ENCODE data around the gene PPP6R1. TPM values are rescaled to one million over a fixed set of nuclear protein-coding genes. Genes with fewer than 3 reads are reported as not detected.
"Not testable (repeated sequence)": the region's sequence is repeated elsewhere in the genome, so short reads cannot be mapped to it uniquely, and the experiment has no call there.

The PPP6R1 gene
- total RNA-seq, 1 experiment from 2014 or later = 172 TPM

GRCh38 chr19:55225415-55225958 is 33.3 kb downstream of the PPP6R1 start:
- H3K4me1 ChIP-seq (ENCODE audit: control insufficient read depth, insufficient read depth, low read length) = peaks cover 17% of the 10 kb centered on the region; the same call in 1 of the 2 replicates
- BruUV-seq (replicated peaks) = no TSS peak
- ATAC-seq (no peak), DNase-seq (ENCODE audit: low read depth, low spot score) (no peak)
- in situ Hi-C loops (cut with HindIII; ENCODE audit: low pct_unique_long_range_greater_than_20kb, low sequenced_read_pairs) = no loop called here
- intact Hi-C loops (cut with micrococcal nuclease; ENCODE audit: unreplicated experiment) = no loop called here
- TF ChIP-seq REST (IDR thresholded peaks at IDR 0.05; ENCODE audit: insufficient read depth in 1 of 2, low read depth in 2 of 2, low read length in 1 of 2) (no peak), TCF7L2 (IDR thresholded peaks at IDR 0.05; ENCODE audit: low read depth, low read length) (no peak), CTCF (IDR thresholded peaks at IDR 0.05) (no peak), POLR2AphosphoS5 (IDR thresholded peaks at IDR 0.05; ENCODE audit: low read depth, low read length) (no peak)
- H3K27ac ChIP-seq (ENCODE audit: low read length) = no peak overlapping the region
- no peaks in the 10 kb centered on the region for H3K27me3 ChIP-seq (ENCODE audit: control insufficient read depth, insufficient read depth, low read length)
- ChIA-PET POLR2A (interaction anchor here (0.7 kb wide), 1 partner anchor 143 kb away, joined by 3 read pairs; no protein-coding TSS in a partner anchor), CTCF (no interaction called here)
- H3K36me3 ChIP-seq (ENCODE audit: control insufficient read depth, insufficient read depth, low read length) = peaks cover 4% of the 10 kb centered on the region; the same call in 1 of the 2 replicates
- H3K4me3 ChIP-seq (ENCODE audit: low read depth in 2 of 2, low read length in 2 of 2) = no peak overlapping the region
- H3K9me3 ChIP-seq (ENCODE audit: control insufficient read depth, insufficient read depth, low read depth, low read length) = no peaks in the 10 kb centered on the region

- in situ Hi-C loops (cut with HindIII; ENCODE audit: low pct_unique_long_range_greater_than_20kb, low sequenced_read_pairs); BruUV-seq (replicated peaks); H3K27me3 ChIP-seq (ENCODE audit: control insufficient read depth, insufficient read depth, low read length); intact Hi-C loops (cut with micrococcal nuclease; ENCODE audit: unreplicated experiment); ATAC-seq; DNase-seq (ENCODE audit: low read depth, low spot score); H3K27ac ChIP-seq (ENCODE audit: low read length); H3K4me3 ChIP-seq (ENCODE audit: low read depth in 2 of 2, low read length in 2 of 2); H3K9me3 ChIP-seq (ENCODE audit: control insufficient read depth, insufficient read depth, low read depth, low read length); CTCF ChIA-PET; H3K36me3 ChIP-seq (ENCODE audit: control insufficient read depth, insufficient read depth, low read length): not testable (repeated sequence)
- POLR2A ChIA-PET = interaction anchor here (0.7 kb wide), 1 partner anchor 144 kb away, joined by 3 read pairs; no protein-coding TSS in a partner anchor
- peaks cover 17% of the 10 kb centered on the region; the same call in 1 of the 2 replicates for H3K4me1 ChIP-seq (ENCODE audit: control insufficient read depth, insufficient read depth, low read length)
Observed at GRCh38 chr19:55224679-55225414, 34.0 kb downstream of the PPP6R1 start.

GRCh38 chr19:55224038-55224665 is 34.7 kb downstream of the PPP6R1 start:
- no peak overlapping the region; the same call in 1 of the 2 replicates for H3K27ac ChIP-seq (ENCODE audit: low read length)
- TF ChIP-seq CTCF (IDR thresholded peaks at IDR 0.05) = no peak
- no peak for TF ChIP-seq REST (IDR thresholded peaks at IDR 0.05; ENCODE audit: insufficient read depth in 1 of 2, low read depth in 2 of 2, low read length in 1 of 2)
- TF ChIP-seq POLR2AphosphoS5 (IDR thresholded peaks at IDR 0.05; ENCODE audit: low read depth, low read length) = no peak; the same call in 1 of the 2 replicates
- TF ChIP-seq SIN3A (IDR thresholded peaks at IDR 0.05; ENCODE audit: borderline replicate concordance, insufficient read depth, low read depth, low read length) = no peak
- no peak for TF ChIP-seq TCF7L2 (IDR thresholded peaks at IDR 0.05; ENCODE audit: low read depth, low read length)
- H3K9me3 ChIP-seq (ENCODE audit: control insufficient read depth, insufficient read depth, low read depth, low read length) = no peaks in the 10 kb centered on the region
- in situ Hi-C loops (cut with HindIII; ENCODE audit: low pct_unique_long_range_greater_than_20kb, low sequenced_read_pairs) = no loop called here
- POLR2A ChIA-PET = no interaction called here
- H3K4me1 ChIP-seq (ENCODE audit: control insufficient read depth, insufficient read depth, low read length) = peaks cover 14% of the 10 kb centered on the region; the same call in 1 of the 2 replicates
- no peaks in the 10 kb centered on the region for H3K27me3 ChIP-seq (ENCODE audit: control insufficient read depth, insufficient read depth, low read length)
- H3K36me3 ChIP-seq (ENCODE audit: control insufficient read depth, insufficient read depth, low read length) = no peaks in the 10 kb centered on the region
- H3K4me3 ChIP-seq (ENCODE audit: low read depth in 2 of 2, low read length in 2 of 2) = no peak overlapping the region
- no peak for DNase-seq (ENCODE audit: low read depth, low spot score)
- intact Hi-C loops (cut with micrococcal nuclease; ENCODE audit: unreplicated experiment) = no loop called here
- CTCF ChIA-PET = no interaction called here
- BruUV-seq (replicated peaks) = no TSS peak
- ATAC-seq = peak; percentile 18

Measured in Panc1 (cell line).